Mucosa of descending colon (tissue), 3 donors: ENCODE data around the gene WDR1. TPM values are rescaled to one million over a fixed set of nuclear protein-coding genes. Genes with fewer than 3 reads are reported as not detected.
A peak's percentile ranks its signal among the peaks of the same experiment; 100 is the strongest.

Experiments used
- ATAC-seq: fragments of 200-7000 bp; cut with Tn5 transposase; one replicate; pipeline ENCODE4 v1.9.1; 2020; ENCODE audit warnings: mild to moderate bottlenecking, moderate library complexity
- DNase-seq, 3 donors: peaks; one replicate each; pipeline ENCODE4 v3.0.0-alpha.2; 2020
- H3K36me3 ChIP-seq: fragments of 200-600 bp; one replicate; pipeline ENCODE4 v1.8.0; 2021; ENCODE audit warnings: low read depth, mild to moderate bottlenecking
- H3K4me1 ChIP-seq: fragments of 200-600 bp; one replicate; pipeline ENCODE4 v1.8.0; 2021; ENCODE audit warnings: low read depth, mild to moderate bottlenecking
- H3K4me3 ChIP-seq: fragments of 200-600 bp; one replicate; pipeline ENCODE4 v1.8.0; 2021; ENCODE audit warnings: mild to moderate bottlenecking
- H3K9me3 ChIP-seq: fragments of 200-600 bp; one replicate; pipeline ENCODE4 v1.8.0; 2021; ENCODE audit warnings: mild to moderate bottlenecking
- intact Hi-C, 2 donors: fragments of 100-400 bp; cut with DNase I in 1 of 2; cut with micrococcal nuclease in 1 of 2; formaldehyde crosslinking; loops; one replicate each; pipeline versions ENCODE4 v1.11.0 to v1.11.1; 2022; cut with DNase I, micrococcal nuclease
- total RNA-seq, 3 donors: library from RNA; stranded (reverse); fragmentation: NEBNext Ultra II Directional in 2 of 3; extraction: Animal tissue kit (Norgen Biotek cat#: 25700) in 2 of 3; gene quantifications; one replicate each; pipeline versions ENCODE4 v1.2.1 to v1.2.4, GENCODE V29; 2021 to 2023
- TF ChIP-seq, protein P1 (sequence below): fragments of 200-600 bp; IDR thresholded peaks from one replicate; pipeline ENCODE4 v1.8.0; 2022; ENCODE audit warnings: antibody characterized with exemption, mild to moderate bottlenecking
- donor health status: DM: no; HTN: no; CAD: no; lungs with moderate emphysema.
- donor health status: DM: no; HTN: no; CAD: no.
- donor health status: DM: no; HTN: yes; CAD: no.

WDR1 gene
- total RNA-seq, 3 donors from 2014 or later = 366 to 467 (median 380) TPM

DNA sequence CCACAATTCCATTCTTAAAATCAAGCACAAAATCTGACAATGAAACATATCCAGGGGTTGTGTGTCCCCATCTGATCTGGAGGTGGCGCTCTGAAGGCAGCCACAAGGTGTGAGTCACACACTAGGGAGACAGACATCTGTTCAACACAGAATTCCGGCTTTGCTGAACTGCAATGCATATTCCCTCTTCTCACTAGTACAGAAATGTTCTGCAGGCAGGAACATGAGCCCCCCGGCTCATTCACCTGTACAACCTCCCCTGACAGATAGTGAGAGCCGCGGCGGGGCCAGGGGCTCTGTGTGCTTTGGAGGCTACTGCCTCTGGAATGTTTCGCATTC, 41.9 kb downstream of the WDR1 start:
- DNase-seq (no peak), ATAC-seq (peak; percentile 47)
- Histone ChIP-seq H3K4me3 (no peak overlapping the region), H3K36me3 (peaks cover 15% of the 10 kb centered on the region), H3K9me3 (no peaks in the 10 kb centered on the region), H3K4me1 (no peaks in the 10 kb centered on the region)
- TF ChIP-seq, protein P1, sequence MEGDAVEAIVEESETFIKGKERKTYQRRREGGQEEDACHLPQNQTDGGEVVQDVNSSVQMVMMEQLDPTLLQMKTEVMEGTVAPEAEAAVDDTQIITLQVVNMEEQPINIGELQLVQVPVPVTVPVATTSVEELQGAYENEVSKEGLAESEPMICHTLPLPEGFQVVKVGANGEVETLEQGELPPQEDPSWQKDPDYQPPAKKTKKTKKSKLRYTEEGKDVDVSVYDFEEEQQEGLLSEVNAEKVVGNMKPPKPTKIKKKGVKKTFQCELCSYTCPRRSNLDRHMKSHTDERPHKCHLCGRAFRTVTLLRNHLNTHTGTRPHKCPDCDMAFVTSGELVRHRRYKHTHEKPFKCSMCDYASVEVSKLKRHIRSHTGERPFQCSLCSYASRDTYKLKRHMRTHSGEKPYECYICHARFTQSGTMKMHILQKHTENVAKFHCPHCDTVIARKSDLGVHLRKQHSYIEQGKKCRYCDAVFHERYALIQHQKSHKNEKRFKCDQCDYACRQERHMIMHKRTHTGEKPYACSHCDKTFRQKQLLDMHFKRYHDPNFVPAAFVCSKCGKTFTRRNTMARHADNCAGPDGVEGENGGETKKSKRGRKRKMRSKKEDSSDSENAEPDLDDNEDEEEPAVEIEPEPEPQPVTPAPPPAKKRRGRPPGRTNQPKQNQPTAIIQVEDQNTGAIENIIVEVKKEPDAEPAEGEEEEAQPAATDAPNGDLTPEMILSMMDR = no peak
- intact Hi-C loops = no loop called here

DNA sequence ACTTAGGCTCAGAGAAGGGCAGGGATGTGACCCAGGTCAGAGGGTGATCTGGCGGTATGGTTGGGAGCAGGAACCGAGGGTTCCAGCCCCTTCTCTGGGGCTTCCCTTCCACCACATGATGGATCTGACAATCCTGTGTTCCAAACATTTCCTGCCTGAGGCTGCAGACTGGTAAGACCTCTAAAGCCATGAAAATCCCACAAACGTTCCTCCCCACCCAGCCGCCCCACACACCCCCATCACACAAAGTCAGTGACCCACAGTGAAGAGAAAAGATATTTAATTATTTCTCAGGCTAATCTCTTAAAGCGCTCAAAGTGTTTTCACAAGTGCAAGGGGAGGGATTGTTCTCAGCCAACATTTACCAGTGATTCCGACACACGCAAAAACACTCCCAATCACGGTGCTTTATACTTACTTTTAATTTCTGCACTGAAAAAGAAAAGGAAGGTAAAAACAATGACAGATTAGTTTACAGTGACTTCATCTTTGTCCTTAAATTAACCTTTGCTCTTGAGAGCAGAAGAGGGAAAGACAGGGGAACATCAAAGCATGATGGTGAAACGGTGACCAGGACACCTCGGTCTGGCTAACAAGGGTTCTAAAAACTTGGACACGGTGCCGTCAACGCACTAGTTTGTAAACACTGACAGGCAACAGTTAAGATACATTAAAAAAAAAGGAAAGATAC, 42.4 kb downstream of the WDR1 start:
- Histone ChIP-seq H3K4me3 (no peak overlapping the region), H3K9me3 (no peaks in the 10 kb centered on the region), H3K4me1 (no peaks in the 10 kb centered on the region), H3K36me3 (peaks cover 15% of the 10 kb centered on the region)
- TF ChIP-seq, protein P1 = no peak
- DNase-seq = no peak
- intact Hi-C loops = no loop called here
- ATAC-seq = no peak

DNA sequence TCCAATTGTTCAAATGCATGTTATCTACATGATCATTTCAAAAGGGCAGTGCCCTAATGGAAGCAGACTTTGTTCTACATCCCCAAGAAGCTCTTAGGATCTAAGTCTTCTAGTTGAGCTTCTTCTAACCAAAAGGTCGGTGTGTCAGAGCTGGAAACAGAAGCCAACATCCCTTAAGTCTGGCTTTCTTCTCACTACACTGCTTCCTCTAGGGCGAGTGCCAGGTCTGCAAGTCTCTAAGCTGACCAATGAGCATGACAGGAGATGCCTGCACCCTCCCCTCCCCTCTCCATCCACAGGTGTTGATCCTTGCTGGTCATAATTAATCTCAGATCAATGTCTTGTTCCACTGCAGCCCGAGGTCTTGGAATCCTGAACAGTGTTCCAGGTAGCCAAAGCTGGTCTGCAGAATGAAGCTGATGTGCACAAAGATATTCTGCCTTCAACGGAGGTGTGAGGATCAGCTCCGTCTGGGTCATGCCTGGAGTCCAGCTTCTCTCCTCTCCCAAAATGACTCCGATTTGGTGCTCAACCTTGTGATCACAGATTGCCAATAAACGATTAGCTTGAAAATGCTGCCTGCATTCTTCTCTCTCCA, 44.1 kb downstream of the WDR1 start:
- TF ChIP-seq, protein P1 = no peak
- DNase-seq (no peak), ATAC-seq (peak; percentile 21)
- H3K9me3 ChIP-seq = no peaks in the 10 kb centered on the region
- H3K36me3 ChIP-seq = peaks cover 14% of the 10 kb centered on the region
- no peaks in the 10 kb centered on the region for H3K4me1 ChIP-seq
- no peak overlapping the region for H3K4me3 ChIP-seq
- intact Hi-C loops = no loop called here

DNA sequence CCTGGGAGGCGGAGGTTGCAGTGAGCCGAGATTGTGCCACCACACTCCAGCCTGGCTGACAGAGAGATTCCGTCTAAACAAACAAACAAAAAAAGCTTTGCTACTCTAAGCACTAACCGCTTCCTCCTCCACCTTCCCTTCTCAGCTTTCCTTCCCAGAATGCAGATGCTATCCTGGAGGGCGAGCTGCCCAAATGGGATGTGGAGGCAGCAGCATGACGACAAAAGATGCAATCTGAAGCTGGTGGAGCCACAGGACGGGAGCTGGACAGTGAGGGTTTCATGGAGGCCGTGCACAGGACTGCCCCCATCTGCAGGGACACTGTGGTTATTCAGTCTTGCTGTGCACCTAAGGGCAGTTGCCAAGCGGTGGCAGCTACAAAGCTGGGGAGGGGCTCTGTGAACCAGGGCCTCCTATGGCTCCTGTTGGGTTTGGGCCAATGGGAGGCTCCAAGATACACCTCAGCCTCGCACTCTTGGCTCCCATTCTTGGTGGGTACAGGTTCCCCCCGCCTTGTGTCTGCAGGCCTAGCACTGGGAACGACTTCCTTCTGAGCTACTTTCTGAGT, 47.4 kb downstream of the WDR1 start:
- intact Hi-C loops = no loop called here

DNA sequence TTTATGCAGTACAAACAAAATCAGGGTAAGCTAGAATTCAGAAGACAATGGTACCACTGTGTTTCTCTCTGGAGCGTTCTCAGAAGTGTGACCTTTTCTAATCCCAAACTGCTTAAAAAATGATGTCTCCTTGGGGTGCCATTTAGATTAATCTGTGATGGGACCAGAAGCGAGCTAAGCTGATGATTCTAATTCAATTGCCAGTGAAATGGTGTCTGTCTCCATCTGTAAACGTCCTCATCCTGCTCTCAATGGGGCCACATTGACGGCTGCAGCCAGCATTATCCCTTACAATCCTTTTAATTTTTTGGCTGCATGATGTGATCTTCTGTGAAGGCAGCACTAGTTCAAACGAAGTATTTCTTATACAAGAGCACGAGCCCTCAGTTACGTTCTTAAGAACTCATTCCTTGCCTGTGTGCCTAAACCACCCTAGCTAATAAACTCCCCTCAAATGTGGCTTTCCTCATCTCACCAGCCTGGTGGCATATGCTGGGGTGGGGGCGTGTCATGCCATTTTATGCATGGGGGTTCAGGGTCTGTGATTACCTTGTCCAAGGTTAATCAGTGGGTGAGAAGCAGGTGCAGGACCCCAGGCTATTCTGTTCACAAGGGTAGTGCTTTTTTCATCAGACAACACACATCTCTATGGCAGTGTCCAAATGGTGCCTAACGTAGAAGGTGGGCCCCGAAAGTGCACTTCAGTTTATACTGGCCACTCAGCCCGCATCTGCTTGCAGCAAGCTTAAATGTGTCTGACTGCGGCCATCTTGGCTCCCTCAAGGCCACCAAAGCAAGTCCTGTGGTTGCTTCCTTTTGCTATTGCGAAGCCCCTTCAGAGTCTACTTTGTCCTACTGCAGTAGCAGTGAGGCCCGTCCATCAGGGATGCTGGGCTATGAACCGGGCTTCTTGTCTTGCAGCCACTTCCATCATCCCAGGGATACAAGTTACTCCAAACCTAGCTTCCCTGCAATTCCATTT, 49.6 kb downstream of the WDR1 start:
- intact Hi-C loops = no loop called here
- no peaks in the 10 kb centered on the region for H3K9me3 ChIP-seq
- TF ChIP-seq, protein P1 = no peak
- no peaks in the 10 kb centered on the region for H3K4me1 ChIP-seq
- no peak for DNase-seq
- no peak overlapping the region for H3K4me3 ChIP-seq
- no peak for ATAC-seq
- H3K36me3 ChIP-seq = no peaks in the 10 kb centered on the region

More for the DNA sequence above, 47.4 kb downstream of the WDR1 start:
- peaks cover under 1% of the 10 kb centered on the region for H3K36me3 ChIP-seq
- ATAC-seq = peak; percentile 11
- H3K9me3 ChIP-seq = no peaks in the 10 kb centered on the region
- no peak overlapping the region for H3K4me3 ChIP-seq
- H3K4me1 ChIP-seq = no peaks in the 10 kb centered on the region
- DNase-seq = no peak
- TF ChIP-seq, protein P1 = no peak
